BJ (cell line): ENCODE data around the gene OR2V2. TPM values are rescaled to one million over a fixed set of nuclear protein-coding genes. Genes with fewer than 3 reads are reported as not detected.
A peak's percentile ranks its signal among the peaks of the same experiment; 100 is the strongest.
"Not testable (repeated sequence)": the region's sequence is repeated elsewhere in the genome, so short reads cannot be mapped to it uniquely, and the experiment has no call there.

ENCODE experiments used
- CTCF ChIA-PET: fragments of 350-600 bp; formaldehyde crosslinking; extraction: SDS; loops from one replicate; lab custom pipeline; 2021; ENCODE audit warnings: antibody characterized with exemption, inconsistent platforms; lab: Yijun Ruan, JAX
- POLR2A ChIA-PET: fragments of 300-600 bp; sonication (Branson Sonifier 250); formaldehyde crosslinking; extraction: SDS; loops from one replicate; lab custom pipeline; 2021; ENCODE audit warnings: antibody characterized with exemption; lab: Charles Lee
- DNase-seq: peaks from one replicate; pipeline ENCODE4 v3.0.0-alpha.2; 2011; ENCODE audit warnings: low read depth
- H3K27me3 ChIP-seq: 2 replicates; pipeline ENCODE4 v1.6.0; 2011; ENCODE audit warnings: low read length; ENCODE audit not compliant: control insufficient read depth, insufficient read depth
- H3K36me3 ChIP-seq: 2 replicates; pipeline ENCODE4 v1.5.1; 2011; ENCODE audit warnings: low read length; ENCODE audit not compliant: control insufficient read depth, insufficient read depth
- H3K4me3 ChIP-seq: 2 replicates; pipeline ENCODE4 v1.5.1; 2011; ENCODE audit warnings: low read depth, mild to moderate bottlenecking, control low read depth, low read length
- CTCF ChIP-seq: IDR thresholded peaks from 2 replicates; pipeline ENCODE4 v1.5.1; 2011; ENCODE audit warnings: low read depth, mild to moderate bottlenecking, control low read depth, inconsistent platforms, low read length, moderate library complexity; ENCODE audit not compliant: insufficient read depth
- polyA plus RNA-seq: library from polyadenylated mRNA; depleted of rRNA; stranded (reverse); fragments of >200 nt; gene quantifications from 2 replicates; pipeline ENCODE4 v1.2.3, GENCODE V29; 2011

The OR2V2 gene
- polyA plus RNA-seq, 1 experiment, result not detected

DNA sequence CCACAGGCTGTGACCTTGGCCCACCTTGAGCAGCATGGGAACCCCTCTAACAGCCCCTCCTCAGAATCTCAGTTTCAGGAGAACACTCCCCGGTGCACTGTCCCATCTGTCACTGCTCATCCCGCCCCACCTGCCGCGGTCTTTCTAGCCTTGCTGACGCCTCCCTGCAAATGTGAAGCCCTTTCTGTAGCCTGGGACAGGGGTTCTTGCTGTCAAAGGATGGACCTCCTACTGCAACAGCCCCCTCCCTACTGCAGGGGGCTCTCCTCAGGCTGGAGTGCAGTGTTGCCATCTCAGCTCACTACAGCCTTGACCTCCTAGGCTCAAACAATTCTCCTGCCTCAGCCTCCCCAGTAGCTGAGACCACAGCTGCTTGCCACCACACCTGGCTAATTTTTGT lies 36.4 kb upstream of the OR2V2 start:
- CTCF ChIA-PET, result no interaction called here
- H3K36me3 ChIP-seq, result no peaks in the 10 kb centered on the region
- POLR2A ChIA-PET, result no interaction called here
- DNase-seq, result no peak
- no peak for TF ChIP-seq CTCF
- H3K27me3 ChIP-seq, result peaks cover 9% of the 10 kb centered on the region
- H3K4me3 ChIP-seq, result no peak overlapping the region

- no peaks in the 10 kb centered on the region for H3K36me3 ChIP-seq
- POLR2A ChIA-PET, result no interaction called here
- DNase-seq, result no peak
- no peak overlapping the region for H3K4me3 ChIP-seq
- CTCF ChIA-PET, result interaction anchor here (0.6 kb wide), 1 partner anchor 53 kb away, joined by 4 read pairs; no protein-coding TSS in a partner anchor
- H3K27me3 ChIP-seq, result peaks cover 2% of the 10 kb centered on the region
- no peak for TF ChIP-seq CTCF
Observed at GRCh38 chr5:181112476-181112875, 34.9 kb upstream of the OR2V2 start.

DNA sequence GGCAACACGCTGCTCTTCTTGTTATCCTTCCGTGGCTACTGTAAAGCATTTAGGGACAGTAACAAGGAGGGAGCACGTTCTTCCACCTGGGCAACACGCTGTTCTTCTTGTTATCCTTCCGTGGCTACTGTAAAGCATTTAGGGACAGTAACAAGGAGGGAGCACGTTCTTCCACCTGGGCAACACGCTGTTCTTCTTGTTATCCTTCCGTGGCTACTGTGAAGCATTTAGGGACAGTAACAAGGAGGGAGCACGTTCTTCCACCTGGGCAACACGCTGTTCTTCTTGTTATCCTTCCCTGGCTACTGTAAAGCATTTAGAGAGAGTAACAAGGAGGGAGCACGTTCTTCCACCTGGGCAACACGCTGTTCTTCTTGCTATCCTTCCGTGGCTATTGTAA lies 33.8 kb upstream of the OR2V2 start:
- POLR2A ChIA-PET, H3K27me3 ChIP-seq, CTCF ChIA-PET, H3K4me3 ChIP-seq, H3K36me3 ChIP-seq, DNase-seq: not testable (repeated sequence)

GRCh38 chr5:181114284-181114843 lies 33.0 kb upstream of the OR2V2 start:
- Histone ChIP-seq H3K36me3 (no peaks in the 10 kb centered on the region), H3K27me3 (peaks cover 2% of the 10 kb centered on the region), H3K4me3 (peak overlapping the region; percentile 34)
- no peak for TF ChIP-seq CTCF
- ChIA-PET POLR2A (no interaction called here), CTCF (interaction anchor here (0.6 kb wide), 1 partner anchor 568 kb away, joined by 5 read pairs; no protein-coding TSS in a partner anchor)
- DNase-seq, result no peak

- peaks cover 2% of the 10 kb centered on the region; the same call in 1 of the 2 replicates for H3K27me3 ChIP-seq
- ChIA-PET POLR2A (no interaction called here), CTCF (interaction anchor here (0.6 to 1.6 kb wide), 2 partner anchors 10 to 568 kb away, joined by 3 to 5 read pairs; no protein-coding TSS in a partner anchor)
- DNase-seq, result no peak
- H3K4me3 ChIP-seq, result peak overlapping the region; percentile 34
- H3K36me3 ChIP-seq, result no peaks in the 10 kb centered on the region
- no peak for TF ChIP-seq CTCF
Observed at GRCh38 chr5:181114844-181115778, 32.3 kb upstream of the OR2V2 start.
